Suppressor macrophage treated with lipopolysaccharide for 4 hours (primary cell): ENCODE measurements around the gene C2orf81.
A peak's percentile ranks its signal among the peaks of the same experiment; 100 is the strongest.
"Not testable (repeated sequence)": the region's sequence is repeated elsewhere in the genome, so short reads cannot be mapped to it uniquely, and the experiment has no call there.

Source experiments
- DNase-seq: peaks from one replicate; pipeline ENCODE4 v3.0.0-alpha.2; 2020

The C2orf81 gene

GRCh38 chr2:74421221-74421870 is at the start of gene C2orf81, which contains the start of gene WDR54:
C2orf81 (minus strand) TSS chr2:74421619; CDS start chr2:74421560, 59 bp downstream.
WDR54 (plus strand) TSS chr2:74421730; CDS start chr2:74422154, 424 bp downstream.
- DNase-seq: peak; percentile 78

DNA sequence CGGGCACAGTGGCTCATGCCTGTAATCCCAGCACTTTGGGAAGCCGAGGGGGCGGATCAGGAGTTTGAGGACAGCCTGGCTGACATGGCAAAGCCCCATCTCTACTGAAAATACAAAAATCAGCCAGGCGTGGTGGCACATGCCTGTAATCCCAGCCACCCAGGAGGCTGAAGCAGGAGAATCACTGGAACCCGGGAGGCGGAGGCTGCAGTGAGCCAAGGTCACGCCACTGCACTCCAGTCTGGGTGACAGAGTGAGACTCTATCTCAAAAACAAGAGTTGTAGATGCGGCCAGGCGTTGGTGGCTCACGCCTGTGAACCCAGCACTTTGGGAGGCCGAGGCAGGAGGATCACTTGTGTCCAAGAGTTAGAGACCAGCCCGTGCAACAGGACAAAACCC is 49.3 kb upstream of the C2orf81 start:
- not testable (repeated sequence) for DNase-seq

- no peak for DNase-seq
These were observed 43.0 kb upstream of the C2orf81 start for GRCh38 chr2:74464406-74464805.

GRCh38 chr2:74462786-74463105 is 41.3 kb upstream of the C2orf81 start:
- DNase-seq: no peak

GRCh38 chr2:74462054-74462785 is 40.8 kb upstream of the C2orf81 start:
- no peak for DNase-seq

GRCh38 chr2:74461187-74462053 is 40.0 kb upstream of the C2orf81 start:
- DNase-seq: no peak

DNA sequence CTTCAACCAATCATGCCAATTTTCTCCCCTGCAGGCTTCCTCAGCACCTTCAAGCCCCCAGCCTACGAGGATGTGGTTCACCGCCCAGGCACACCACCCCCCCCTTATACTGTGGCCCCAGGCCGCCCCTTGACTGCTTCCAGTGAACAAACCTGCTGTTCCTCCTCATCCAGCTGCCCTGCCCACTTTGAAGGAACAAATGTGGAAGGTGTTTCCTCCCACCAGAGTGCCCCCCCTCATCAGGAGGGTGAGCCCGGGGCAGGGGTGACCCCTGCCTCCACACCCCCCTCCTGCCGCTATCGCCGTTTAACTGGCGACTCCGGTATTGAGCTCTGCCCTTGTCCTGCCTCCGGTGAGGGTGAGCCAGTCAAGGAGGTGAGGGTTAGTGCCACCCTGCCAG is 38.8 kb upstream of the C2orf81 start:
- DNase-seq: not testable (repeated sequence)

DNA sequence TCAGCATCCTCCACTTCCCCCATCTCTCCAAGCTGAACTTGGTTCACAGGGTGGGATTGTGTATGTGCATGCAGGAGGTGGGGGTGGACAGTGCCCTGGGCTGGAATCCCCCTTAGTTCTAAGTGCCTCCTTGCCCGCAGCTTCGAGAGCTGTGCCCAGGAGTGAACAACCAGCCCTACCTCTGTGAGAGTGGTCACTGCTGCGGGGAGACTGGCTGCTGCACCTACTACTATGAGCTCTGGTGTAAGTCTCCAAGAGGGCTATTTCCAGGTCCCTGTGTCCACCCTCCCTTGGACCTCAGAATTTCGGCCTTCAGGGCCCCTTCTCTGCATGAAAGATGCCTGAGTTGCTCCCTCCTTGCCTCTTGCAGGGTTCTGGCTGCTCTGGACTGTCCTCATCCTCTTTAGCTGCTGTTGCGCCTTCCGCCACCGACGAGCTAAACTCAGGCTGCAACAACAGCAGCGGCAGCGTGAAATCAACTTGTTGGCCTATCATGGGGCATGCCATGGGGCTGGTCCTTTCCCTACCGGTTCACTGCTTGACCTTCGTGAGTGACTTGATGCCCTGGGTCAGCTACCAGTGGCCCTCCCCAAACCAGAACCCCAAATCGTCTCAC is 38.2 kb upstream of the C2orf81 start:
- not testable (repeated sequence) for DNase-seq

DNA sequence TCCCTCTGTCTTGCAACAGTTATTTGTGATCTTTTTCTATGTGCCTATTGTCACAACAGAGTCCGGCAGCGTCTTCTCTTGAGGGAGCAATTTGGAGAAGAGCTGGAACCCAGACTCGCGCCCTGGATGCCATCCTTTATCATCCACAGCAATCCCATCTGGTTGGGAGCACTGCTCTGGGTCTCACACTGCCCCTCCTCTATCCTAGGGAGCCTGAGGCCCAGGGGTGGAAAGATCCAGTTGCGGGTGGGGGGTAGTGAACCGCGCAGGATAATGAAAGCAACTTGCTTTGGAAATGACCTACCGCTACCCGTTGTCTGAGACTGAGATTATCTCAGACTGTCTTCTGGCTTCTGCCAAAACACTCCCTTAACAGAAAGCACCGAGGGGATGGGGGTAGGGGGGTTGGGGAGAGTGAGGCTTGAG is 37.5 kb upstream of the C2orf81 start:
- DNase-seq: no peak

GRCh38 chr2:74458132-74458937 is 36.9 kb upstream of the C2orf81 start, which contains the start of gene WBP1:
WBP1 (plus strand) TSS chr2:74458438; CDS start chr2:74458603, 165 bp downstream.
- DNase-seq: peak; percentile 100

- peak; percentile 33 for DNase-seq
These were observed 36.2 kb upstream of the C2orf81 start for GRCh38 chr2:74457549-74458131.

- DNase-seq: no peak
These were observed 35.7 kb upstream of the C2orf81 start for GRCh38 chr2:74457129-74457548.

DNA sequence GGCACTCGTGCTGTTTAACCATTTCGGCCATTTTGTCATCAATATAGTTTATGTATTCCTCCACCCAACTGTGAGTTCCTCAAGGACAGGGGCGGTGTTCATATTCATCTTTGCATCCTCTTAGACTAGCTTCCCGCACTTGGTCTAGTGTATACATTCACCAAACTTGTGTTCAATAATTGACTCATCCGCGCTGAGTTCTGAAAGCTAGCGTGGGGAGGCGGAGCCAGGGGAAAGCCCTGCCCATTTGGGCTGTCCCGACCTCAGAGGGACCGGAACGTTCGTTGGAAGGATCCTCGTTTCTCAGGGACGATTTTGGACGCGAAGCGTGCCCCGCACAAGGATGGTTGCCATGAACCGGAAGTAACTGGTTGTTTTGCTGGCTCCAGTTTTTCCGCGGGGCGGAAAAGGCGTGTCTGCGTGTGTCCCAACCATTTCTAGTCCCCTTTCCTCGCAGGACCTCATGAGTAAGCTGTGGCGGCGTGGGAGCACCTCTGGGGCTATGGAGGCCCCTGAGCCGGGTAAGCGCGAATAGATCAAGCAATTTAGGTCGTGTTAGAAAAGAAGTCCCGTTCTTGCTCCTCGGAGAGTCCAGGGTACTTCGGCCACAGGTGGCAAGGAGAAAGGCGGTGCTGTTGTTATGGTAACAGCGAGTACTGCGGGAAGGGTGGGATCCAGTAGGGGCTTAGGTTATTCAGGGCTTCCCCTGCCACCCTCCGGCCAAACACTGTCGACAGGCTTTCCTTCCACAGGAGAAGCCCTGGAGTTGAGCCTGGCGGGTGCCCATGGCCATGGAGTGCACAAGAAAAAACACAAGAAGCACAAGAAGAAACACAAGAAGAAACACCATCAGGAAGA is 33.5 kb upstream of the C2orf81 start, which contains the start of gene INO80B:
INO80B (plus strand) TSS at position 434 of the 858 bp plus-strand sequence; CDS start at position 464, 30 bp downstream.
- peak; percentile 98 for DNase-seq

GRCh38 chr2:74450570-74451190 is 29.3 kb upstream of the C2orf81 start:
- no peak for DNase-seq

DNA sequence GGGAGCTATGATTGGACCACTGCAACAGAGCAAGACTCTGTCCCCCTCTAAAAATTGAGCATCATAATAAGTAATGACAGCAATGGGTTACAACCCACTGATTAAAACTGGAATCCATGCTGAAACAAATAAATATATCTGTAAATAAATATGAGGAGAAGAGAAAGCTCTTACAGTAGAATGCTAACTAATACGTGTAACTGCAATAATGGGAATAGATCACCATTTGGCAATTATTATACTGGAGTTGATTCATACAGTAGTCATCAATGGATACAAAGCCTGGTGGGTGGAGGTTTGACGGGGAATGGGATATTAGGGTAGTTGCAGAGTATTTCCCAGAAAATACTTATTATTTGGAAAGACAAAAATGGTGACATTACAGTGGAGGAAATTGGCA is 27.4 kb upstream of the C2orf81 start:
- no peak for DNase-seq

- no peak for DNase-seq
These were observed 26.0 kb upstream of the C2orf81 start for GRCh38 chr2:74447230-74447999.

DNA sequence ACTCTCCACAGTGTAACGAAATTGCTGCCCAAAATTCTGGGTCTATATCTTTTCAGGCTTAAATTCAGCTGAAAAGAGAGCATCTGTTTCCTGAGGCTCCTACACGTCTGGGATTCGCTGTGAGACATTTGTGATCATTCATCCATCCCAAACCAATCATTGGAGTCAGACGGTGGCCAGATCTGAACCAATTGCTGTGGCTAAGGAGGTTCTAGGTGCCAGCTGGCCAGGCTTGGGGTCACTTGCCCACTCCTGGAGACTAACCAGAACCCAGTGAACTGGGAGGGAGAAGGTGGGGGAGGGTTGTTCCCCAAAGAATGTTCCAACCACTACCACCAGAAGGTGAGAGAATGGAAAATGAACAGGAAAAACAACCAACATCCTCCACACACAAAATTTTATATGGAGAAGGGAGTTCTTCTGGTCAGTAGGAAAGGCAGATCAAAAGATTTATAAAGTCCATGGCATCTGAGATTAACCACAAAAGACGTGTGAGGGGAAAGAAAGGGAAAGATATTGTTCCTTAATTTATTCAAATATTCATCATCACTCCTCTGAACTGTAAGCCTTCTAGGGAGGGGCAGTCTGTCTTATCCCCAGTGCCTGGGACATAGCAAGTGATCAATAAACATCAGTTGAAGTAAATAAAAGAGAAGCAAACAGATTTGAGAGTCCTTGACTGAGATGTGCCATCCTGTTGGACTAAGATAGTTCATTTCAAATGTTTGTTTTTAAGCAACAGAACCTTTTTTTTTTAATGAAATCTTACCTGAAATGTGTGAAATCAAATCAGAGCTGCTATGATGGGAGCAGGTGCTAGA is 23.3 kb upstream of the C2orf81 start:
- DNase-seq: no peak
